CD4-positive, alpha-beta T cell (primary cell): ENCODE data around the gene ZRANB3. TPM values are rescaled to one million over a fixed set of nuclear protein-coding genes. Genes with fewer than 3 reads are reported as not detected.

Experiments
- ATAC-seq: fragments of 200-7000 bp; cut with Tn5 transposase; one replicate; pipeline ENCODE4 v1.10.0; 2022; ENCODE audit warnings: mild to moderate bottlenecking; ENCODE audit not compliant: poor library complexity
- CTCF ChIA-PET: fragments of 350-600 bp; sonication (Branson Sonifier 250); formaldehyde crosslinking; loops from one replicate; lab custom pipeline; 2021; ENCODE audit warnings: antibody characterized with exemption, inconsistent platforms; lab: Charles Lee
- POLR2A ChIA-PET: fragments of 350-600 bp; sonication (Branson Sonifier 250); formaldehyde crosslinking; loops from one replicate; lab custom pipeline; 2021; ENCODE audit warnings: antibody characterized with exemption, inconsistent platforms; lab: Charles Lee
- DNase-seq, 14 experiments: peaks; one replicate each; pipeline ENCODE4 v3.0.0-alpha.2; 2013 to 2020; ENCODE audit warnings: mixed read lengths in 2 of 14
- H3K27ac ChIP-seq, 2 donors: one replicate each; pipeline versions ENCODE4 v1.5.1 to v1.7.0; 2013; ENCODE audit warnings: low read length in 2 of 2, low read depth in 1 of 2, mild to moderate bottlenecking in 1 of 2
- H3K27me3 ChIP-seq, 2 experiments: 1 replicate in 1 of 2; 2 replicates in 1 of 2; pipeline versions ENCODE4 v1.6.1 to v1.7.0; 2013; ENCODE audit warnings: low read length in 2 of 2, control low read depth in 1 of 2, mild to moderate bottlenecking in 1 of 2, moderate library complexity in 1 of 2; ENCODE audit not compliant: insufficient read depth in 2 of 2, control insufficient read depth in 1 of 2
- H3K36me3 ChIP-seq: one replicate; pipeline ENCODE4 v1.6.1; 2013; ENCODE audit warnings: low read length, control low read depth; ENCODE audit not compliant: insufficient read depth
- H3K4me1 ChIP-seq: one replicate; pipeline ENCODE4 v1.6.1; 2013; ENCODE audit warnings: low read length, control low read depth; ENCODE audit not compliant: insufficient read depth
- H3K4me3 ChIP-seq: one replicate; pipeline ENCODE4 v1.5.1; 2013; ENCODE audit warnings: mild to moderate bottlenecking, low read length, moderate library complexity
- H3K9me3 ChIP-seq, 2 experiments: 1 replicate in 1 of 2; 2 replicates in 1 of 2; pipeline versions ENCODE4 v1.6.1 to v1.7.0; 2013; ENCODE audit warnings: low read length in 2 of 2, mild to moderate bottlenecking in 2 of 2, control low read depth in 1 of 2, moderate library complexity in 1 of 2; ENCODE audit not compliant: control insufficient read depth in 1 of 2, insufficient read depth in 1 of 2
- H3K27ac Mint-ChIP-seq: one replicate; pipeline ENCODE4 v1.8.0; 2020; ENCODE audit warnings: mixed read lengths
- H3K27me3 Mint-ChIP-seq: one replicate; pipeline ENCODE4 v1.8.0; 2021; ENCODE audit warnings: mixed read lengths
- H3K36me3 Mint-ChIP-seq: one replicate; pipeline ENCODE4 v1.8.0; 2021; ENCODE audit warnings: low read depth, mixed read lengths
- H3K4me1 Mint-ChIP-seq: one replicate; pipeline ENCODE4 v1.8.0; 2021; ENCODE audit warnings: low read depth, mixed read lengths
- H3K4me3 Mint-ChIP-seq: one replicate; pipeline ENCODE4 v1.8.0; 2020; ENCODE audit warnings: mild to moderate bottlenecking, mixed read lengths
- H3K9me3 Mint-ChIP-seq: one replicate; pipeline ENCODE4 v1.8.0; 2020; ENCODE audit warnings: mixed read lengths
- intact Hi-C, 2 experiments: fragments of 100-400 bp; cut with DNase I in 1 of 2; cut with micrococcal nuclease in 1 of 2; formaldehyde crosslinking; loops; one replicate each; pipeline versions ENCODE4 v1.15.1 to v1.9.0; 2023 to 2025; cut with DNase I, micrococcal nuclease
- total RNA-seq, 174 experiments: library from RNA in 2 of 174; stranded (reverse) in 2 of 174; gene quantifications; one replicate each; pipeline ENCODE4 v1.2.3 and lab custom pipeline; 2021 to 2026
- TF ChIP-seq, protein P1 (sequence below): fragments of 200-600 bp; IDR thresholded peaks from one replicate; pipeline ENCODE4 v1.8.0; 2022; ENCODE audit warnings: antibody characterized with exemption, mild to moderate bottlenecking

ZRANB3 gene
- total RNA-seq, 2 experiments from 2014 or later, result 3.9 to 4.2 TPM

DNA sequence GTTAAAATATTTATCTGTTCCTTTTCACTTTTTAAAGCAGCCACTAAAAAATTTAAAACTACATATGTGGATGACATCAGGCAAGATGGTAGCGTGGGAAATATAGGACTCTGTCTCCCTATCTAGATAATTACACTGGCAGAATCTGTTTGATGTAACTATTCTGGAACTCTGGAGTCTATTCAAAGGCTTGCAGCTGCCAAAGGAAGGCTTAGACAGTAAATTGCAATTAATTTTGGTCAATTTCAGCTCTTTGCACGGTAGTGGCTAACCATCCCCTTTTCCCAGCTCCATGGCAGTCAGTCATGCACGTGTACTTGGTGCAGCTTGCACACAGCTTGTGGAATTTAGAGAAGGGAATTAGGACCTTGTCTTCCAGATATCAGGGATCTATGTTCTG, 343.7 kb downstream of the ZRANB3 start:
- Mint-ChIP-seq H3K4me1 (no peaks in the 10 kb centered on the region), H3K27ac (no peak overlapping the region), H3K9me3 (peaks cover 6% of the 10 kb centered on the region), H3K27me3 (no peaks in the 10 kb centered on the region), H3K4me3 (no peak overlapping the region), H3K36me3 (peaks cover 14% of the 10 kb centered on the region)
- peaks cover 10 to 21% of the 10 kb centered on the region in 2 experiments for H3K9me3 ChIP-seq
- ChIA-PET POLR2A (no interaction called here), CTCF (no interaction called here)
- ATAC-seq (no peak), DNase-seq (no peak)
- TF ChIP-seq, protein P1, sequence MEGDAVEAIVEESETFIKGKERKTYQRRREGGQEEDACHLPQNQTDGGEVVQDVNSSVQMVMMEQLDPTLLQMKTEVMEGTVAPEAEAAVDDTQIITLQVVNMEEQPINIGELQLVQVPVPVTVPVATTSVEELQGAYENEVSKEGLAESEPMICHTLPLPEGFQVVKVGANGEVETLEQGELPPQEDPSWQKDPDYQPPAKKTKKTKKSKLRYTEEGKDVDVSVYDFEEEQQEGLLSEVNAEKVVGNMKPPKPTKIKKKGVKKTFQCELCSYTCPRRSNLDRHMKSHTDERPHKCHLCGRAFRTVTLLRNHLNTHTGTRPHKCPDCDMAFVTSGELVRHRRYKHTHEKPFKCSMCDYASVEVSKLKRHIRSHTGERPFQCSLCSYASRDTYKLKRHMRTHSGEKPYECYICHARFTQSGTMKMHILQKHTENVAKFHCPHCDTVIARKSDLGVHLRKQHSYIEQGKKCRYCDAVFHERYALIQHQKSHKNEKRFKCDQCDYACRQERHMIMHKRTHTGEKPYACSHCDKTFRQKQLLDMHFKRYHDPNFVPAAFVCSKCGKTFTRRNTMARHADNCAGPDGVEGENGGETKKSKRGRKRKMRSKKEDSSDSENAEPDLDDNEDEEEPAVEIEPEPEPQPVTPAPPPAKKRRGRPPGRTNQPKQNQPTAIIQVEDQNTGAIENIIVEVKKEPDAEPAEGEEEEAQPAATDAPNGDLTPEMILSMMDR, result no peak
- intact Hi-C loops, result no loop called here
- H3K36me3 ChIP-seq, result no peaks in the 10 kb centered on the region
- no peak overlapping the region for H3K27ac ChIP-seq
- H3K4me1 ChIP-seq, result no peaks in the 10 kb centered on the region
- H3K4me3 ChIP-seq, result no peak overlapping the region
- no peaks in the 10 kb centered on the region for H3K27me3 ChIP-seq

DNA sequence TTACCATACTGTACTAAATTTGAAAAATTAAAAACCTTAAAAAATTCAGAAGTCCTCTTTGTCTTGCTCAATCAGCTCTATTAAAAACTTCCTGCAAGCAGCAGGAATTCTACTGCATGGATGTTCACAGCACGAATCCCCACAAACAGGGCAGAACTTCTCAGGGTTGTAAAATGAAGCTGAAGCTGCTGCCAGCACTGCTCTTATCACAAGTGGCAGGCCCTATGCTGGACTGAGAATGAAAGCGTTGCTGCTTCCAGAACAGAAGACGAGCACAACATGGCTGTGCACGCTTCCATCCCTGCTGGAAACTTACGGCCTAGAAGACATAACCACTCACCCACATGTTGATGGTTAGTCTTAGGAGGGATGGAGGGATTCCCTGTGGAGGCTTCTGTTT, 345.0 kb downstream of the ZRANB3 start:
- no peak for DNase-seq
- H3K27me3 ChIP-seq, result no peaks in the 10 kb centered on the region
- peaks cover 10 to 15% of the 10 kb centered on the region in 2 experiments for H3K9me3 ChIP-seq
- Mint-ChIP-seq H3K9me3 (peaks cover 6% of the 10 kb centered on the region), H3K36me3 (peaks cover 12% of the 10 kb centered on the region), H3K27ac (no peak overlapping the region), H3K4me3 (no peak overlapping the region), H3K4me1 (no peaks in the 10 kb centered on the region), H3K27me3 (no peaks in the 10 kb centered on the region)
- no peaks in the 10 kb centered on the region for H3K4me1 ChIP-seq
- no peak overlapping the region for H3K4me3 ChIP-seq
- ChIA-PET CTCF (no interaction called here), POLR2A (no interaction called here)
- TF ChIP-seq, protein P1, result no peak
- no peak overlapping the region for H3K27ac ChIP-seq
- ATAC-seq, result no peak
- H3K36me3 ChIP-seq, result no peaks in the 10 kb centered on the region
- intact Hi-C loops, result no loop called here

DNA sequence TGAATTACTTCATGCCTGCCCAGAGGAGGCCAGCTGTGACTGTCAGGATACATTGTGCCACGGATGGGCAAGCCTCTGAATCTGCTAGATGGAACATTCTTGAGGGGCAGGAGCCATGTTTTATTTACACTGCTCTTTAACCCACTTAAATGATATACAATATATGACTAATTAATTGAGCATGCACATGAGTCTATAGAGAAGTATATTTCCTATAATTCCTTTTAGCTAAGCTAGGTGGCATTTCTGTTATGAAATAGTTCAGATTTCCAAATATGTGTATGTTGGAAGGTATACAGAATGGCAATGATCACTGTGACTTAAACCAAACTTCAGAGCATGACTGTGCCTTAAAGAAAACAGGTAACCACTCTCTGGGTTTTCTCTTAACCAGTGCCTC, 347.2 kb downstream of the ZRANB3 start:
- H3K9me3 Mint-ChIP-seq, result no peaks in the 10 kb centered on the region
- no peak overlapping the region for H3K4me3 Mint-ChIP-seq
- Histone ChIP-seq H3K27me3 (no peaks in the 10 kb centered on the region), H3K9me3 (peaks cover 0 to 5% of the 10 kb centered on the region in 2 experiments), H3K4me1 (no peaks in the 10 kb centered on the region), H3K27ac (no peak overlapping the region), H3K36me3 (no peaks in the 10 kb centered on the region), H3K4me3 (no peak overlapping the region)
- ChIA-PET POLR2A (no interaction called here), CTCF (no interaction called here)
- TF ChIP-seq, protein P1, result no peak
- ATAC-seq, result no peak
- intact Hi-C loops, result no loop called here
- H3K4me1 Mint-ChIP-seq, result no peaks in the 10 kb centered on the region
- no peaks in the 10 kb centered on the region for H3K27me3 Mint-ChIP-seq
- no peak overlapping the region for H3K27ac Mint-ChIP-seq
- DNase-seq, result no peak
- peaks cover 2% of the 10 kb centered on the region for H3K36me3 Mint-ChIP-seq
